ENCODE measurements around the gene GTPBP3. TPM values are rescaled to one million over a fixed set of nuclear protein-coding genes. Genes with fewer than 3 reads are reported as not detected.

Gene GTPBP3
- polyA plus RNA-seq, 1 donor (not counting 4 experiments of a cell fraction or from before 2014, with no cell fraction given), result 7.2 TPM

DNA sequence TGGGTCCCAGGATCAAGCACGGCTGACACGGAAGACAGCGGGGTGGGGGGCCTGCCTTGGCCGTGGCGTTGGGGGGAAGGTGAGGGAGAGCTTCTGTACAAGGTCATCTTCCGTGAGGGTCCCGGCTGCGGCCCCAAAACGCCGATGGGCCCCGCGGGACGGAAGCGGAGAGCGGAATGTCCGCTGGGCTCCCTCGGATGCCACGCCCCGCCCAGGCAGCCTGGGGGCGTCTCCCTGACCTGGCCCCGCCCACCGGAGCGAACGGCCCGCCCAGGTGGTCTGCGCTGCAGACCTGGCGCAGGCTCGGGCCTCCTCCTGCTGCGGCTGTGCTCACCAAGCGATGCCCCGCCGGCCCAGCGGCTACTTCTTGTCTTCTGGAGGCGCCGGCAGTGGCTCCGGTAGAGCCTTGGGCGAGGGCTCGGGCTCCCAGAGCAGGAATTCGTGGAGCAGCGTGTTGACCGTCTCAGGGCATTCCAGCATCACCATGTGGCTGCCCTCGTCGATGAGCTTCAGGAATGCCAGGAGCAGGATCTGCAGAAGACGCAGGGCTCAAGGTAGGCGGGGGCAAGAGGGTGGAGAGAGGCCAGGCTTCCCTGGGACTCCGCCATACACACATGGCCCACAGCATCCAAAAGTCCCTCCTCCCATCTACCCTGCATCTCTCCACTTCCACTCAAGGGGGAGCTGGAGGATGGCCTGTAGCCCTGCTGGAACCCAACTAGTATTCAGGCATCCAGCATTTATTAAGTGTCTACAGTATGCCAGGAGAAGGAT is 44.9 kb upstream of the GTPBP3 start:
- Histone ChIP-seq H3K4me1 (ENCODE audit: control insufficient read depth, extremely low read depth, insufficient read depth, low read length) (peaks cover 11% of the 10 kb centered on the region), H3K9ac (ENCODE audit: control insufficient read depth, extremely low read depth, insufficient read depth, low read length) (peak overlapping the region; percentile 61), H3K27ac (ENCODE audit: control insufficient read depth, insufficient read depth, low read length) (peak overlapping the region; percentile 8), H4K20me1 (ENCODE audit: control insufficient read depth, extremely low read depth, insufficient read depth, low read length) (peaks cover 3% of the 10 kb centered on the region), H3K79me2 (ENCODE audit: control insufficient read depth, insufficient read depth, low read length) (peaks cover 4% of the 10 kb centered on the region), H3K36me3 (ENCODE audit: control insufficient read depth in 2 of 2, extremely low read depth in 1 of 2, insufficient read depth in 2 of 2, low read length in 2 of 2) (peaks cover 0 to 9% of the 10 kb centered on the region in 2 experiments), H3K4me3 (ENCODE audit: control insufficient read depth in 2 of 3, extremely low read depth in 1 of 3, insufficient read depth in 2 of 3, low read depth in 1 of 3, low read length in 3 of 3) (peak overlapping the region; percentile 30 to 80 (median 65)), H3K9me1 (ENCODE audit: control insufficient read depth, extremely low read depth, insufficient read depth, low read length) (no peaks in the 10 kb centered on the region), H3K27me3 (ENCODE audit: control insufficient read depth, extremely low read depth, insufficient read depth, low read length) (no peaks in the 10 kb centered on the region), H3K9me3 (ENCODE audit: control insufficient read depth, low read depth, low read length) (no peaks in the 10 kb centered on the region), H2AFZ (ENCODE audit: control insufficient read depth, low read length) (peak overlapping the region; percentile 93), H3K4me2 (ENCODE audit: control insufficient read depth, extremely low read depth, insufficient read depth, low read depth, low read length) (peak overlapping the region; percentile 80)
- no peak for TF ChIP-seq EZH2 (IDR thresholded peaks at IDR 0.05; ENCODE audit: low read length)
- TF ChIP-seq, protein P1, sequence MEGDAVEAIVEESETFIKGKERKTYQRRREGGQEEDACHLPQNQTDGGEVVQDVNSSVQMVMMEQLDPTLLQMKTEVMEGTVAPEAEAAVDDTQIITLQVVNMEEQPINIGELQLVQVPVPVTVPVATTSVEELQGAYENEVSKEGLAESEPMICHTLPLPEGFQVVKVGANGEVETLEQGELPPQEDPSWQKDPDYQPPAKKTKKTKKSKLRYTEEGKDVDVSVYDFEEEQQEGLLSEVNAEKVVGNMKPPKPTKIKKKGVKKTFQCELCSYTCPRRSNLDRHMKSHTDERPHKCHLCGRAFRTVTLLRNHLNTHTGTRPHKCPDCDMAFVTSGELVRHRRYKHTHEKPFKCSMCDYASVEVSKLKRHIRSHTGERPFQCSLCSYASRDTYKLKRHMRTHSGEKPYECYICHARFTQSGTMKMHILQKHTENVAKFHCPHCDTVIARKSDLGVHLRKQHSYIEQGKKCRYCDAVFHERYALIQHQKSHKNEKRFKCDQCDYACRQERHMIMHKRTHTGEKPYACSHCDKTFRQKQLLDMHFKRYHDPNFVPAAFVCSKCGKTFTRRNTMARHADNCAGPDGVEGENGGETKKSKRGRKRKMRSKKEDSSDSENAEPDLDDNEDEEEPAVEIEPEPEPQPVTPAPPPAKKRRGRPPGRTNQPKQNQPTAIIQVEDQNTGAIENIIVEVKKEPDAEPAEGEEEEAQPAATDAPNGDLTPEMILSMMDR (optimal IDR thresholded peaks at IDR 0.05 in 1 of 3, IDR thresholded peaks at IDR 0.05 in 1 of 3, conservative IDR thresholded peaks at IDR 0.05 in 1 of 3; ENCODE audit: extremely low read depth in 1 of 3, insufficient read depth in 2 of 3, low read length in 3 of 3), result peak; percentile 75 to 97 (median 92)
- DNase-seq (ENCODE audit: low read depth, low spot score) (no peak), FAIRE-seq (peak; percentile 81)
- dilution Hi-C loops (cut with MboI; ENCODE audit: extremely low pct_ligation_motif_present, low sequenced_read_pairs), result no loop called here

DNA sequence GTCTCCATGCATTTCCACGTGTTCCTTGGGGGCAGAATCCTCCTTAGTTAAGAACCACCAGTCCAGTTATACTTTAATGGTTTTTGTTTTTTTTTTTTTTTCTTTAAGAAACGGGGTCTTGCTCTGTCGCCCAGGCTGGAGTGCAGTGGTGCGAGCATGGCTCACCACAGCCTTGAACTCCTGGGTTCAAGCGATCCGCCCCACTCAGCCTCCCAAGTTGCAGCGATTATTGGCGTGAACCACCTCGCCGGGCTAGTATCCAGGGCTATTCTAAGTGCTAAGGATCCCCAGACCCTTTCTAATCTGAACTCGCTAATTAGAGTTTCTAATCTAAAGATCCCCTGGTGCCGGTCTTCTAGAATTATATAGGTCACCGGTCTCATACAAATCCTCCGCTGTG is 43.7 kb upstream of the GTPBP3 start:
- Histone ChIP-seq H3K9ac (ENCODE audit: control insufficient read depth, extremely low read depth, insufficient read depth, low read length) (no peak overlapping the region), H3K36me3 (ENCODE audit: control insufficient read depth in 2 of 2, extremely low read depth in 1 of 2, insufficient read depth in 2 of 2, low read length in 2 of 2) (peaks cover 0 to 12% of the 10 kb centered on the region in 2 experiments), H3K9me3 (ENCODE audit: control insufficient read depth, low read depth, low read length) (no peaks in the 10 kb centered on the region), H2AFZ (ENCODE audit: control insufficient read depth, low read length) (no peak overlapping the region), H3K27me3 (ENCODE audit: control insufficient read depth, extremely low read depth, insufficient read depth, low read length) (no peaks in the 10 kb centered on the region), H3K9me1 (ENCODE audit: control insufficient read depth, extremely low read depth, insufficient read depth, low read length) (no peaks in the 10 kb centered on the region), H3K4me2 (ENCODE audit: control insufficient read depth, extremely low read depth, insufficient read depth, low read depth, low read length) (peak overlapping the region; percentile 19), H4K20me1 (ENCODE audit: control insufficient read depth, extremely low read depth, insufficient read depth, low read length) (peaks cover 3% of the 10 kb centered on the region), H3K4me1 (ENCODE audit: control insufficient read depth, extremely low read depth, insufficient read depth, low read length) (peaks cover 11% of the 10 kb centered on the region), H3K4me3 (ENCODE audit: control insufficient read depth in 2 of 3, extremely low read depth in 1 of 3, insufficient read depth in 2 of 3, low read depth in 1 of 3, low read length in 3 of 3) (no peak overlapping the region), H3K27ac (ENCODE audit: control insufficient read depth, insufficient read depth, low read length) (no peak overlapping the region), H3K79me2 (ENCODE audit: control insufficient read depth, insufficient read depth, low read length) (peaks cover 4% of the 10 kb centered on the region)
- TF ChIP-seq, protein P1 (optimal IDR thresholded peaks at IDR 0.05 in 1 of 3, IDR thresholded peaks at IDR 0.05 in 1 of 3, conservative IDR thresholded peaks at IDR 0.05 in 1 of 3; ENCODE audit: extremely low read depth in 1 of 3, insufficient read depth in 2 of 3, low read length in 3 of 3), result no peak
- TF ChIP-seq EZH2 (IDR thresholded peaks at IDR 0.05; ENCODE audit: low read length), result no peak
- no peak for DNase-seq (ENCODE audit: low read depth, low spot score)
- dilution Hi-C loops (cut with MboI; ENCODE audit: extremely low pct_ligation_motif_present, low sequenced_read_pairs), result no loop called here
- FAIRE-seq, result no peak
